OCI-LY3 (cell line): ENCODE results near the gene SSU72.
"Not testable (repeated sequence)": the region's sequence is repeated elsewhere in the genome, so short reads cannot be mapped to it uniquely, and the experiment has no call there.

ENCODE experiments used
- H2AFZ ChIP-seq: fragments of 200-600, 300-600 bp; shearing (Covaris generic); 2 replicates; pipeline ENCODE4 v1.6.0; 2014; ENCODE audit warnings: antibody characterized with exemption, low read depth, low read length
- H3K27ac ChIP-seq: fragments of 200-600, 300-600 bp; sonication (generic); 2 replicates; pipeline ENCODE4 v1.5.1; 2014; ENCODE audit warnings: mild to moderate bottlenecking, low read length, moderate library complexity, mixed read lengths
- H3K27me3 ChIP-seq: fragments of 200-600, 300-600 bp; sonication (generic); 2 replicates; pipeline ENCODE4 v1.6.1; 2014; ENCODE audit warnings: low read depth, low read length, mixed read lengths
- H3K36me3 ChIP-seq: fragments of 200-600, 300-600 bp; sonication (generic); replicated peaks from 2 replicates; pipeline ENCODE3; 2014; ENCODE audit warnings: low read depth, low read length, mixed read lengths
- H3K4me1 ChIP-seq: fragments of 300-600, 200-600 bp; sonication (generic); 2 replicates; pipeline ENCODE4 v1.6.1; 2014; ENCODE audit warnings: low read length, mixed read lengths
- H3K4me2 ChIP-seq: fragments of 200-600, 300-600 bp; sonication (generic); 2 replicates; pipeline ENCODE4 v1.6.1; 2014; ENCODE audit warnings: low read length, mixed read lengths
- H3K4me3 ChIP-seq: fragments of 300-600, 200-600 bp; sonication (generic); 2 replicates; pipeline ENCODE4 v1.5.1; 2014; ENCODE audit warnings: antibody characterized with exemption, mild to moderate bottlenecking, low read length, moderate library complexity
- H3K79me2 ChIP-seq: fragments of 300-600, 200-600 bp; shearing (Covaris generic); 2 replicates; pipeline ENCODE4 v1.6.1; 2014; ENCODE audit warnings: mild to moderate bottlenecking, low read length, mixed read lengths
- H3K9ac ChIP-seq: fragments of 300-600, 200-600 bp; shearing (Covaris generic); 2 replicates; pipeline ENCODE4 v1.6.0; 2014; ENCODE audit warnings: mild to moderate bottlenecking, low read length, moderate library complexity
- H3K9me3 ChIP-seq: fragments of 200-600, 300-600 bp; shearing (Covaris generic); 2 replicates; pipeline ENCODE4 v1.6.1; 2014; ENCODE audit warnings: low read length, mixed read lengths; ENCODE audit not compliant: insufficient read depth
- H4K20me1 ChIP-seq: fragments of 200-600, 300-600 bp; sonication (generic); 2 replicates; pipeline ENCODE4 v1.6.1; 2016; ENCODE audit warnings: low read length, mixed read lengths; ENCODE audit not compliant: insufficient read depth
- CTCF ChIP-seq: fragments of 200-600, 300-600 bp; sonication (generic); IDR thresholded peaks from 2 replicates; pipeline ENCODE4 v1.5.1; 2014; ENCODE audit warnings: antibody characterized with exemption, low read length, low read depth
- EZH2phosphoT487 ChIP-seq: fragments of 200-600 bp; shearing (Covaris generic); IDR thresholded peaks from 2 replicates; pipeline ENCODE4 v1.6.1; 2018; ENCODE audit warnings: antibody characterized with exemption, mixed run types, low read depth

The SSU72 gene

GRCh38 chr1:1529936-1530335, 44.7 kb downstream of the SSU72 start:
- no peaks in the 10 kb centered on the region for H3K4me1 ChIP-seq
- no peak overlapping the region for H3K27ac ChIP-seq
- H3K79me2 ChIP-seq: no peaks in the 10 kb centered on the region
- no peak for TF ChIP-seq EZH2phosphoT487
- TF ChIP-seq CTCF: no peak
- H3K9ac ChIP-seq: no peak overlapping the region
- H2AFZ ChIP-seq: no peak overlapping the region
- no peaks in the 10 kb centered on the region for H3K9me3 ChIP-seq
- no peak overlapping the region for H3K4me2 ChIP-seq
- H4K20me1 ChIP-seq: no peaks in the 10 kb centered on the region
- no peaks in the 10 kb centered on the region for H3K27me3 ChIP-seq
- H3K4me3 ChIP-seq: no peak overlapping the region
- H3K36me3 ChIP-seq: peaks cover 14% of the 10 kb centered on the region

DNA sequence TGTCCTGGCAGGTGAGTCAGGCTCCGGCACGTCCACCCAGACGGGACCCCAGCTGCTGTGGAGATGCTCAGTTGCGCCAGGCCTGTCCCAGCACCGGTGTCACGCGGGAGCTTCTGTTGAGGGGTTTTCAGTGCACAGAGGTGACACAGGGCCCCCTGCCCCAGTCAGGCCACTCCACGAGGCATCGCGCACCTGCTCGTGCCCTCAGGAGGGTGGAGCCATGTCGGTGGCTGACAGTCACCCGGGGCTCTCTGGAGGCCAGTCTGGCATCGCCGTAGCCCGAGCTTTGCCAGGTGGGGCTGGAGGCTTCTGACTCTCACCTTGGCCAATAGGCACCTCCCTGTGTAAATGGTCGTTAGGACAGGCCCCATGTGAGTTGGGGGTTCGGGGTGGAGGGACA, 45.3 kb downstream of the SSU72 start:
- no peak overlapping the region for H3K4me3 ChIP-seq
- no peaks in the 10 kb centered on the region for H3K79me2 ChIP-seq
- H4K20me1 ChIP-seq: no peaks in the 10 kb centered on the region
- H2AFZ ChIP-seq: no peak overlapping the region
- H3K27me3 ChIP-seq: no peaks in the 10 kb centered on the region
- H3K9me3 ChIP-seq: no peaks in the 10 kb centered on the region
- H3K4me2 ChIP-seq: no peak overlapping the region
- H3K4me1 ChIP-seq: no peaks in the 10 kb centered on the region
- H3K9ac ChIP-seq: no peak overlapping the region
- H3K27ac ChIP-seq: no peak overlapping the region
- TF ChIP-seq CTCF (no peak), EZH2phosphoT487 (no peak)
- H3K36me3 ChIP-seq: peaks cover 14% of the 10 kb centered on the region

DNA sequence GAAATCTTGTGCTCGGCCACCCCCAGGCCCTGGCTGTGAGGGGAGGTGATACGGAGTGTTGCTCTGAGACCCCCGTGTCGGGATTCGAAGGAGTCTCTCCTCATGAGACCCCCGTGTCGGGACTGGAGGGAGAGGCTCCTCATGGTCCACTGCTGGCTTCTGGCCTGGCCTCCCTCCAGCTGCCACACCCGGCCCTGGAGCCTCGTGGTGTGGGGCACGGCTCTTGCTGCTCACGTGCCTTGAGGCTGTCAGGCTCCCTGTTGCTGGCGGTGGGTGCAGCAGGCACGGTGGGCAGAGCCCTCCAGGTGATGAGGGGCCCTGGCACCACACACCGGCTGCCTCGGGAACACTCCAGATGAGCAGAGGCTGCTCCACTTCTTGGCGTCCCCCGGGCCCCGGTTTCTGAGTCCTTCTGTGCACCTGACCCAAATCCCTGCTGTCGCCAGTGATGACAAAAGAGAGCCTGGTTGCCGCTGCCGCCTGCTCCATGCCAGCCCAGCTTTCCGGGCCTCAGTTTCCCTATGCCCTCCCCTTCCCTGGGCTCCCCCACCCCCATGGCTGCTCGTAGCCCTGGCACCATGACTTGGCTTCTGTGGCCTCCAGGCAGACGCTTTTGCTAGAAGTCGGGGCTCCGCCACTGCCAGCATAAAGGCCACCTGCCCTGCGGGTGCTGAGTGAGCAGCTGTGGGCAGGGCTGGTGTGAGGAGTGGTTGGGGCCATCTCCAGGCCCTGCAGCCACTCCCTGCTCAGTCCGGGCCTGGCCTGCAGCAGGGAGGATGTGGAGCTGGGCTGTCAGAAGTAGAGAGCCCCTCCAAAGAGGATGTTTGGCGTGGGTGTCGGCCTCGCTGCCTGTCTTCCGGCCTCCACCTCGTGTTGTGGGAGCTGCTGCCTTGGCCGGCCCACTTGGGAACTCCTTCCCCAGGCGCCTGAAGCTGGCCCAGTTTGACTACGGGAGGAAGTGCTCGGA, 46.1 kb downstream of the SSU72 start:
- Histone ChIP-seq H3K4me1 (no peaks in the 10 kb centered on the region), H3K9me3 (no peaks in the 10 kb centered on the region), H4K20me1 (no peaks in the 10 kb centered on the region), H3K4me2 (no peak overlapping the region), H3K36me3 (peaks cover 14% of the 10 kb centered on the region), H3K27me3 (no peaks in the 10 kb centered on the region), H3K4me3 (no peak overlapping the region), H3K9ac (no peak overlapping the region), H2AFZ (no peak overlapping the region), H3K79me2 (no peaks in the 10 kb centered on the region), H3K27ac (no peak overlapping the region)
- TF ChIP-seq EZH2phosphoT487: no peak
- TF ChIP-seq CTCF: no peak

DNA sequence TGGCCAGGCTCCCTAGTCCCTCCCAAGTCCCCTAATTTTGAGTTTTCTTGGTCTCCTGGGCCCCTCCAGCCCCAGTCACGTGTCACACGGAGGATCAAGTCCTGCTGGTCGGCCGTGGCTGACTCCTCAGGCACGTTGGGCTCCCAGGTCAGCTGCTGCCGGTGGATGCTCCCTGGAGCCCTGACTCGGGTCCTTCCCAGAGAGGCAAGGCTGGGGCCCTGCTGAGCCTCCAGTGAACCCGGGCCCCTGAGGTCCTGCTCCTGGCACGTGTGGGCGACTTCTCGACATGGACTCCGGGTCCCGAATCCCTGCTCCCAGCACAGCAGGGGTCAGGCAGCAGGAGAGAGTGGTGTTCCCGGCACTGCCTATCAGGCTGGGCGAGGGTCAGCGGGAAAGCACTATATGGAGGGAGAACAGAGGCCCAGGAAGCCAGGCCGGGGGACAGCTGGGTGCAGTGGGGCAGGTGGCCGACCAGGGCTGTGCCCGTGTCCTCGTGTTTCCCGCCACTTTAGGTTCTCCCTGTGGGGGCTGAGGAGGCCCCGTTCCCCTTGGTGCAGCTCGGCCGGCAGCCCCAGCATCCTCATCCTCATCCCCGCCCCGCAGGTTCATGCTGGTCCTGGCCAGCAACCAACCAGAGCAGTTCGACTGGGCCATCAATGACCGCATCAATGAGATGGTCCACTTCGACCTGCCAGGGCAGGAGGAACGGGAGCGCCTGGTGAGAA, 47.4 kb downstream of the SSU72 start:
- H3K36me3 ChIP-seq: peaks cover 14% of the 10 kb centered on the region
- TF ChIP-seq CTCF (no peak), EZH2phosphoT487 (no peak)
- H3K9me3 ChIP-seq: no peaks in the 10 kb centered on the region
- no peak overlapping the region for H2AFZ ChIP-seq
- no peak overlapping the region for H3K4me2 ChIP-seq
- H3K27ac ChIP-seq: no peak overlapping the region
- H4K20me1 ChIP-seq: no peaks in the 10 kb centered on the region
- H3K9ac ChIP-seq: no peak overlapping the region
- H3K27me3 ChIP-seq: no peaks in the 10 kb centered on the region
- no peaks in the 10 kb centered on the region for H3K79me2 ChIP-seq
- H3K4me1 ChIP-seq: no peaks in the 10 kb centered on the region
- no peak overlapping the region for H3K4me3 ChIP-seq

DNA sequence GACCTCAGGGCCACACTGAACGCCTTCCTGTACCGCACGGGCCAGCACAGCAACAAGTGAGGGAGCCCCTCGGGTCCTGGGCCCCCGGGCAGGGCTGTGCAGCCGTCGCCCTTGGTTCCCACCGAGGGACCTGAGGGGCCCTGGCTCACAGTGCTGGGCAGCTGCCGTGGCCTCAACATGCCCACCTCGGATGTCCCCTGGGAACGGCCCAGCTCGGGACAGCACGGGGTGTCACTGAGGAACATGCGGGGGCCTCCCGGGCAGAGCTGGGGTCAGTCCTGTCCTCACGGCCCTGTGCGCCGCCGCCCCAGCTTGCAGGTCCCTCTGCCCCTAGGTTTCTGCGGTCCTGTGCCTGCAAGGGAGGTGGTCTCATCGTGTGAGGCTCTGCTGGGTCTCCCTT, 48.2 kb downstream of the SSU72 start:
- not testable (repeated sequence) for H3K79me2 ChIP-seq, H4K20me1 ChIP-seq, H3K4me1 ChIP-seq, H3K4me2 ChIP-seq, H3K9ac ChIP-seq, H3K4me3 ChIP-seq, H3K27ac ChIP-seq, H3K27me3 ChIP-seq, H3K9me3 ChIP-seq, H2AFZ ChIP-seq
- H3K36me3 ChIP-seq: peaks cover 11% of the 10 kb centered on the region

GRCh38 chr1:1524750-1525383, 49.8 kb downstream of the SSU72 start:
- H3K27ac ChIP-seq, H3K4me2 ChIP-seq, H4K20me1 ChIP-seq, H3K9ac ChIP-seq, H3K9me3 ChIP-seq, H3K4me1 ChIP-seq, H2AFZ ChIP-seq, H3K4me3 ChIP-seq, H3K79me2 ChIP-seq, H3K27me3 ChIP-seq, H3K36me3 ChIP-seq: not testable (repeated sequence)
